Sigmoid colon (tissue), 3 donors: Measurements from ENCODE around the gene TOR1A.
"Not testable (repeated sequence)": the region's sequence is repeated elsewhere in the genome, so short reads cannot be mapped to it uniquely, and the experiment has no call there.

ENCODE experiments used
- CTCF ChIP-seq, 4 experiments: fragments of 450-650 bp in 3 of 4; fragments of 200-600 bp in 1 of 4; IDR thresholded peaks; one replicate each; pipeline ENCODE4 v1.5.1; 2016 to 2019; ENCODE audit warnings: antibody characterized with exemption in 4 of 4, mild to moderate bottlenecking in 3 of 4, moderate library complexity in 2 of 4
- POLR2A ChIP-seq, 2 donors: fragments of 450-650 bp; IDR thresholded peaks; one replicate each; pipeline ENCODE4 v1.6.1; 2016; ENCODE audit warnings: antibody characterized with exemption in 2 of 2, mild to moderate bottlenecking in 2 of 2, moderate library complexity in 2 of 2

- TF ChIP-seq CTCF, POLR2A (IDR thresholded peaks at IDR 0.05): not testable (repeated sequence)
Measured at GRCh38 chr9:129796029-129796428, 27.9 kb downstream of the TOR1A start.
